Spleen (tissue), 7 donors: ENCODE data around the gene PAX6.

Source experiments
- CTCF ChIP-seq, 11 experiments: fragments of 200-600 bp in 7 of 11; fragments of 450-650 bp in 4 of 11; sonication (generic) in 4 of 11; IDR thresholded peaks in 8 of 11; conservative IDR thresholded peaks in 3 of 11; 1 replicate in 7 of 11; 2 replicates in 4 of 11; pipeline versions ENCODE4 v1.4.0 to v1.8.0; 2016 to 2021; ENCODE audit warnings: antibody characterized with exemption in 11 of 11, inconsistent platforms in 4 of 11, mild to moderate bottlenecking in 1 of 11
- POLR2A ChIP-seq, 3 donors: fragments of 450-650 bp; IDR thresholded peaks; one replicate each; pipeline ENCODE4 v1.5.1; 2017; ENCODE audit warnings: antibody characterized with exemption in 3 of 3, mild to moderate bottlenecking in 1 of 3
- POLR2AphosphoS5 ChIP-seq, 3 donors: sonication (generic); formaldehyde crosslinking; IDR thresholded peaks; one replicate each; pipeline ENCODE4 v1.5.1; 2017; ENCODE audit warnings: antibody characterized with exemption in 3 of 3
- donor health status: DM: no; HTN: no; CAD: no; lungs with moderate emphysema.
- donor health status: DM: no; HTN: no; CAD: no.
- donor health status: DM: no; HTN: no; CAD: no.

GRCh38 chr11:31805037-31805628, 6.0 kb downstream of the PAX6 start:
- no peak for TF ChIP-seq CTCF (IDR thresholded peaks at IDR 0.05 in 8 of 11, conservative IDR thresholded peaks at IDR 0.05 in 3 of 11)
- TF ChIP-seq POLR2A (IDR thresholded peaks at IDR 0.05), result no peak
- no peak for TF ChIP-seq POLR2AphosphoS5 (IDR thresholded peaks at IDR 0.05)
